ENCODE results near the gene MLIP. TPM values are rescaled to one million over a fixed set of nuclear protein-coding genes. Genes with fewer than 3 reads are reported as not detected.

The MLIP gene
- total and polyA plus RNA-seq, 2 experiments from 2014 or later, result not detected

- DNase-seq (ENCODE audit: low spot score), result no peak
- peaks cover 3% of the 10 kb centered on the region; the same call in 1 of the 3 replicates for H3K4me1 Mint-ChIP-seq
- no peaks in the 10 kb centered on the region for H3K36me3 ChIP-seq (ENCODE audit: insufficient read depth)
- ATAC-seq, result no peak
- no peaks in the 10 kb centered on the region for H3K9me2 ChIP-seq (ENCODE audit: insufficient read depth)
- H2AFZ ChIP-seq, result no peak overlapping the region
- no peak overlapping the region for H3K4me2 ChIP-seq
- no peaks in the 10 kb centered on the region for H3F3A ChIP-seq (replicated peaks; ENCODE audit: low read depth)
- H3K4me3 Mint-ChIP-seq, result no peak overlapping the region
- no peaks in the 10 kb centered on the region for H3K27me3 Mint-ChIP-seq (ENCODE audit: insufficient read depth, low read depth, poor library complexity)
- no peak for TF ChIP-seq EZH2 (IDR thresholded peaks at IDR 0.05; ENCODE audit: low read depth, unreplicated experiment)
- TF ChIP-seq, protein P1, sequence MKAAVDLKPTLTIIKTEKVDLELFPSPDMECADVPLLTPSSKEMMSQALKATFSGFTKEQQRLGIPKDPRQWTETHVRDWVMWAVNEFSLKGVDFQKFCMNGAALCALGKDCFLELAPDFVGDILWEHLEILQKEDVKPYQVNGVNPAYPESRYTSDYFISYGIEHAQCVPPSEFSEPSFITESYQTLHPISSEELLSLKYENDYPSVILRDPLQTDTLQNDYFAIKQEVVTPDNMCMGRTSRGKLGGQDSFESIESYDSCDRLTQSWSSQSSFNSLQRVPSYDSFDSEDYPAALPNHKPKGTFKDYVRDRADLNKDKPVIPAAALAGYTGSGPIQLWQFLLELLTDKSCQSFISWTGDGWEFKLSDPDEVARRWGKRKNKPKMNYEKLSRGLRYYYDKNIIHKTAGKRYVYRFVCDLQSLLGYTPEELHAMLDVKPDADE (IDR thresholded peaks at IDR 0.05), result no peak
- no peak for TF ChIP-seq REST (IDR thresholded peaks at IDR 0.05; ENCODE audit: unreplicated experiment)
- TF ChIP-seq, protein P2, sequence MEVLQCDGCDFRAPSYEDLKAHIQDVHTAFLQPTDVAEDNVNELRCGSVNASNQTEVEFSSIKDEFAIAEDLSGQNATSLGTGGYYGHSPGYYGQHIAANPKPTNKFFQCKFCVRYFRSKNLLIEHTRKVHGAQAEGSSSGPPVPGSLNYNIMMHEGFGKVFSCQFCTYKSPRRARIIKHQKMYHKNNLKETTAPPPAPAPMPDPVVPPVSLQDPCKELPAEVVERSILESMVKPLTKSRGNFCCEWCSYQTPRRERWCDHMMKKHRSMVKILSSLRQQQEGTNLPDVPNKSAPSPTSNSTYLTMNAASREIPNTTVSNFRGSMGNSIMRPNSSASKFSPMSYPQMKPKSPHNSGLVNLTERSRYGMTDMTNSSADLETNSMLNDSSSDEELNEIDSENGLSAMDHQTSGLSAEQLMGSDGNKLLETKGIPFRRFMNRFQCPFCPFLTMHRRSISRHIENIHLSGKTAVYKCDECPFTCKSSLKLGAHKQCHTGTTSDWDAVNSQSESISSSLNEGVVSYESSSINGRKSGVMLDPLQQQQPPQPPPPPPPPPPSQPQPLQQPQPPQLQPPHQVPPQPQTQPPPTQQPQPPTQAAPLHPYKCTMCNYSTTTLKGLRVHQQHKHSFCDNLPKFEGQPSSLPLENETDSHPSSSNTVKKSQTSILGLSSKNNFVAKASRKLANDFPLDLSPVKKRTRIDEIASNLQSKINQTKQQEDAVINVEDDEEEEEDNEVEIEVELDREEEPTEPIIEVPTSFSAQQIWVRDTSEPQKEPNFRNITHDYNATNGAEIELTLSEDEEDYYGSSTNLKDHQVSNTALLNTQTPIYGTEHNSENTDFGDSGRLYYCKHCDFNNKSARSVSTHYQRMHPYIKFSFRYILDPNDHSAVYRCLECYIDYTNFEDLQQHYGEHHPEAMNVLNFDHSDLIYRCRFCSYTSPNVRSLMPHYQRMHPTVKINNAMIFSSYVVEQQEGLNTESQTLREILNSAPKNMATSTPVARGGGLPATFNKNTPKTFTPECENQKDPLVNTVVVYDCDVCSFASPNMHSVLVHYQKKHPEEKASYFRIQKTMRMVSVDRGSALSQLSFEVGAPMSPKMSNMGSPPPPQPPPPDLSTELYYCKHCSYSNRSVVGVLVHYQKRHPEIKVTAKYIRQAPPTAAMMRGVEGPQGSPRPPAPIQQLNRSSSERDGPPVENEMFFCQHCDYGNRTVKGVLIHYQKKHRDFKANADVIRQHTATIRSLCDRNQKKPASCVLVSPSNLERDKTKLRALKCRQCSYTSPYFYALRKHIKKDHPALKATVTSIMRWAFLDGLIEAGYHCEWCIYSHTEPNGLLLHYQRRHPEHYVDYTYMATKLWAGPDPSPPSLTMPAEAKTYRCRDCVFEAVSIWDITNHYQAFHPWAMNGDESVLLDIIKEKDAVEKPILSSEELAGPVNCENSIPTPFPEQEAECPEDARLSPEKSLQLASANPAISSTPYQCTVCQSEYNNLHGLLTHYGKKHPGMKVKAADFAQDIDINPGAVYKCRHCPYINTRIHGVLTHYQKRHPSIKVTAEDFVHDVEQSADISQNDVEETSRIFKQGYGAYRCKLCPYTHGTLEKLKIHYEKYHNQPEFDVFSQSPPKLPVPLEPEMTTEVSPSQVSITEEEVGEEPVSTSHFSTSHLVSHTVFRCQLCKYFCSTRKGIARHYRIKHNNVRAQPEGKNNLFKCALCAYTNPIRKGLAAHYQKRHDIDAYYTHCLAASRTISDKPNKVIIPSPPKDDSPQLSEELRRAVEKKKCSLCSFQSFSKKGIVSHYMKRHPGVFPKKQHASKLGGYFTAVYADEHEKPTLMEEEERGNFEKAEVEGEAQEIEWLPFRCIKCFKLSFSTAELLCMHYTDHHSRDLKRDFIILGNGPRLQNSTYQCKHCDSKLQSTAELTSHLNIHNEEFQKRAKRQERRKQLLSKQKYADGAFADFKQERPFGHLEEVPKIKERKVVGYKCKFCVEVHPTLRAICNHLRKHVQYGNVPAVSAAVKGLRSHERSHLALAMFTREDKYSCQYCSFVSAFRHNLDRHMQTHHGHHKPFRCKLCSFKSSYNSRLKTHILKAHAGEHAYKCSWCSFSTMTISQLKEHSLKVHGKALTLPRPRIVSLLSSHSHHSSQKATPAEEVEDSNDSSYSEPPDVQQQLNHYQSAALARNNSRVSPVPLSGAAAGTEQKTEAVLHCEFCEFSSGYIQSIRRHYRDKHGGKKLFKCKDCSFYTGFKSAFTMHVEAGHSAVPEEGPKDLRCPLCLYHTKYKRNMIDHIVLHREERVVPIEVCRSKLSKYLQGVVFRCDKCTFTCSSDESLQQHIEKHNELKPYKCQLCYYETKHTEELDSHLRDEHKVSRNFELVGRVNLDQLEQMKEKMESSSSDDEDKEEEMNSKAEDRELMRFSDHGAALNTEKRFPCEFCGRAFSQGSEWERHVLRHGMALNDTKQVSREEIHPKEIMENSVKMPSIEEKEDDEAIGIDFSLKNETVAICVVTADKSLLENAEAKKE (CRISPR knock-in tag; IDR thresholded peaks at IDR 0.05), result no peak
- TF ChIP-seq JUNB (IDR thresholded peaks at IDR 0.05; ENCODE audit: unreplicated experiment), result no peak
- TF ChIP-seq POLR2AphosphoS5 (IDR thresholded peaks at IDR 0.05; ENCODE audit: low read depth), result no peak
- no peak for TF ChIP-seq EZH2phosphoT487 (IDR thresholded peaks at IDR 0.05; ENCODE audit: unreplicated experiment)
- H3K9me3 Mint-ChIP-seq, result no peaks in the 10 kb centered on the region
- H3K4me1 ChIP-seq (ENCODE audit: insufficient read depth), result no peaks in the 10 kb centered on the region
- H3K27ac Mint-ChIP-seq, result no peak overlapping the region
- H3K36me3 Mint-ChIP-seq (ENCODE audit: low read depth), result no peaks in the 10 kb centered on the region
- no peak overlapping the region for H3K27ac ChIP-seq (ENCODE audit: low read depth)
- H3K4me3 ChIP-seq, result no peak overlapping the region
- no peaks in the 10 kb centered on the region for H4K20me1 ChIP-seq (replicated peaks; ENCODE audit: insufficient read depth)
- H3K79me2 ChIP-seq (replicated peaks; ENCODE audit: insufficient read depth), result no peaks in the 10 kb centered on the region
- no peaks in the 10 kb centered on the region for H3K27me3 ChIP-seq (ENCODE audit: insufficient read depth)
Observed at GRCh38 chr6:54156650-54157250, 45.5 kb downstream of the MLIP start.
